Measurements from ENCODE around the gene BCAS3. TPM values are rescaled to one million over a fixed set of nuclear protein-coding genes. Genes with fewer than 3 reads are reported as not detected.

Gene BCAS3
- total RNA-seq, 1 donor from 2014 or later = 75.9 TPM

GRCh38 chr17:61398721-61399130 lies 721.1 kb downstream of the BCAS3 start:
- peaks cover 4% of the 10 kb centered on the region for H3K27me3 ChIP-seq
- no peak for DNase-seq (ENCODE audit: low spot score in 2 of 2)
- H3K4me3 ChIP-seq = peak overlapping the region; percentile 64 to 83
- peak overlapping the region; percentile 92 to 94 for H3K27ac ChIP-seq
- H3K9me3 ChIP-seq = no peaks in the 10 kb centered on the region
- intact Hi-C loops (cut with DNase I) = loop anchor here (2.0 to 5.0 kb wide), 2 partner anchors 86 to 144 kb away; no protein-coding TSS in a partner anchor
- TF ChIP-seq CTCF (IDR thresholded peaks at IDR 0.05) = no peak
- peaks cover 0 to 12% of the 10 kb centered on the region in 2 donors for H3K4me1 ChIP-seq
- peaks cover 3 to 9% of the 10 kb centered on the region in 2 donors for H3K36me3 ChIP-seq

GRCh38 chr17:61399131-61400065 lies 721.7 kb downstream of the BCAS3 start, which contains the start of gene TBX2:
Gene TBX2, plus strand, starts transcription at chr17:61399843. Its CDS starts 334 bp downstream, at chr17:61400177.
- peak in 1 of 3 experiments; percentile 5 for TF ChIP-seq CTCF (IDR thresholded peaks at IDR 0.05)
- Histone ChIP-seq H3K36me3 (peaks cover 7 to 15% of the 10 kb centered on the region in 2 donors), H3K27ac (peak within 1 kb of the TSS; percentile 92 to 94), H3K9me3 (no peaks in the 10 kb centered on the region), H3K4me3 (peak within 1 kb of the TSS; percentile 64 to 83), H3K4me1 (peaks cover 0 to 15% of the 10 kb centered on the region in 2 donors), H3K27me3 (peaks cover 4% of the 10 kb centered on the region)
- peak; percentile 50 to 93 for DNase-seq (ENCODE audit: low spot score in 2 of 2)
- intact Hi-C loops (cut with DNase I) = loop anchor here (1.0 to 5.0 kb wide), 4 partner anchors 87 to 528 kb away; partner anchors contain the start of gene INTS2

GRCh38 chr17:61400066-61400716 lies 722.5 kb downstream of the BCAS3 start:
- H3K27me3 ChIP-seq = peaks cover 4% of the 10 kb centered on the region
- H3K4me1 ChIP-seq = peaks cover 0 to 21% of the 10 kb centered on the region in 2 donors
- TF ChIP-seq CTCF (IDR thresholded peaks at IDR 0.05) = no peak
- peaks cover 11 to 23% of the 10 kb centered on the region in 2 donors for H3K36me3 ChIP-seq
- DNase-seq (ENCODE audit: low spot score in 2 of 2) = peak in 1 of 2 donors; percentile 70
- peak overlapping the region; percentile 84 to 92 for H3K27ac ChIP-seq
- intact Hi-C loops (cut with DNase I) = loop anchor here (1.0 to 5.0 kb wide), 2 partner anchors 199 to 527 kb away; partner anchors contain the start of gene INTS2
- no peaks in the 10 kb centered on the region for H3K9me3 ChIP-seq
- peak overlapping the region; percentile 64 to 83 for H3K4me3 ChIP-seq

- Histone ChIP-seq H3K27ac (peak overlapping the region; percentile 84 to 92), H3K9me3 (no peaks in the 10 kb centered on the region), H3K36me3 (peaks cover 14 to 30% of the 10 kb centered on the region in 2 donors), H3K4me1 (peaks cover 0 to 24% of the 10 kb centered on the region in 2 donors), H3K27me3 (peaks cover 4% of the 10 kb centered on the region), H3K4me3 (peak overlapping the region; percentile 64 to 83)
- no peak for TF ChIP-seq CTCF (IDR thresholded peaks at IDR 0.05)
- intact Hi-C loops (cut with DNase I) = loop anchor here (1.0 to 5.0 kb wide), 2 partner anchors 200 to 526 kb away; partner anchors contain the start of gene INTS2
- no peak for DNase-seq (ENCODE audit: low spot score in 2 of 2)
Observed at GRCh38 chr17:61400717-61401388, 723.2 kb downstream of the BCAS3 start.
